Right forelimb (tissue), 1 donor: ENCODE results near the gene AUH.

Source experiments
- DNase-seq: peaks from one replicate; pipeline ENCODE4 v3.0.0-alpha.2; 2018

Gene AUH

GRCh38 chr9:91334053-91334452, 27.7 kb downstream of the AUH start:
- DNase-seq, result no peak

GRCh38 chr9:91333551-91333950, 28.2 kb downstream of the AUH start:
- no peak for DNase-seq

GRCh38 chr9:91332546-91333231, 29.0 kb downstream of the AUH start:
- DNase-seq, result no peak

- no peak for DNase-seq
Measured at GRCh38 chr9:91331849-91332248, 29.9 kb downstream of the AUH start.

DNA sequence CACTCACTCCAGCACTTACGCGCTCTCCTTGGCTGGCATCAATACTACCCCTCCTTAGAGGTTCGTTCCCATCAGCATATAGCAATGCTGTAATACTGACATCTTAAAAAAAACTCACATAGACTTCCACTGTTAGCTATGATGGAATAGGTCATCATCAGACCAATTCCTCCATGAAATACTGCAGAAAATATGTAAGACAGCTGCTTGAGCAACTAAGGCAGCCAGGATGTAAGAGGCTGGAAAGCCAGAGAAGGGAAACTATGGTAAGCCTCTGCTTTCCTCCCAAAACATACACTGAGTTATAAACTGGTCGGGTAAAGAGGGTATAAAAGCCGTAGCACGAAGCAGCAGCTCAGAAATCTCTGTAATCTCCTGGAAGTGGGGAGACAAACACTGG, 33.5 kb downstream of the AUH start:
- no peak for DNase-seq

GRCh38 chr9:91321691-91322090, 40.0 kb downstream of the AUH start:
- DNase-seq, result no peak

- no peak for DNase-seq
Measured at GRCh38 chr9:91320299-91320698, 41.4 kb downstream of the AUH start.

- DNase-seq, result no peak
Measured at GRCh38 chr9:91316093-91316492, 45.6 kb downstream of the AUH start.

DNA sequence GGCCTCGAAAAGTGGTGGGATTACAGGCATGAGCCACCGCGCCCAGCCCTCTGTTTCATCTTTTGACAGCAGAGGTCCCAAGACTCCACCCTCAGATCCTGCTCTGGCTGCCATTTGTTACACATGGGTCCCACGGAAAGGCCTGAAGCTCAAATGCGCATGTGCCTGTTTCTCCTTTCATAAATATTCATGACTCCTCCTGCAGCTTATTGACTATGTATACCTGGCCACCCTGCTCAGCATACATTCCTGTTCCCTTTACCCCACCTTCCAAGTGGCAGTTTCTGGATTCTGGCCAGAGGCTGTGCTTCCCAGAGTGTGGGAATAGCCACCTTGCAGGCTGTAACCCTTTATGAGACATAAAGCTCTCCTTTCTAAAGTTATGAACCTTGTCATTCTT, 46.5 kb downstream of the AUH start:
- no peak for DNase-seq

- no peak for DNase-seq
Measured at GRCh38 chr9:91312717-91313325, 48.9 kb downstream of the AUH start.

GRCh38 chr9:91310037-91310436, 51.7 kb downstream of the AUH start:
- DNase-seq, result no peak

- no peak for DNase-seq
Measured at GRCh38 chr9:91308191-91308590, 53.5 kb downstream of the AUH start.

GRCh38 chr9:91307279-91307678, 54.4 kb downstream of the AUH start:
- no peak for DNase-seq

DNA sequence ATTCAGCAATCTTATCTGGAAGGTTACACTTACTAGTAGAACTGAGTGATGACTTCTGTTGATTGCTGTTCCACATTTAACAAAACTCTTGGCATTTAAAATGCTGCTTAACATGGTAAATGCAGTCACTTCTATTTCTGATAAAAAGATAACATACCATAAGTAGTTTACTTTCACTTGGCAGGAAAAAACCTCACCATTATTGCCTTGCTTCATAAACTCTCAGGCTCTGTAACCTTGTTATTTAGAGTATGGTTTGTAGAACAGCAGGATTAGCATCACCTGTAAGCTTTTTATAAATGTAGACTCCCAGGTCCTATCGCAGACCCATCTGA, 55.5 kb downstream of the AUH start:
- no peak for DNase-seq

GRCh38 chr9:91305596-91306295, 56.0 kb downstream of the AUH start:
- no peak for DNase-seq

- DNase-seq, result no peak
Measured at GRCh38 chr9:91303741-91304415, 57.8 kb downstream of the AUH start.

DNA sequence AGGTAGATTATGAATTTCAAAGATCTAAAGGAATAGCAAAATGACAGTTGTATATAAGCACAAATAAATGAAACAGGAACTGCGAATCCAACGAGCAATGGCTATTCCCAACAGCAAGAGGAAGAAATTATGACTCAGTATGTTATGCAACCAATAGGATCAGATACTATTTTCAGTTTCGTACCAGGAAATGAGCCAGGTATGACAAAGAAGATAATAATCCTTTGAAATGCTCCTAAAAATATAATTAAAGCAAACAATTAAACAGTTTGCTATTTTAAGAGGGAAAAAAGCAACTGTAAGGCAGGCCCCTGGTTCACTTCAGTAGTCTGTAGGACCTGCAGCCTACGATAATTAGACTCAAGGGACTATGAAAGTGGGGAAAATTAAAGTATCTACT, 58.9 kb downstream of the AUH start:
- DNase-seq, result no peak

DNA sequence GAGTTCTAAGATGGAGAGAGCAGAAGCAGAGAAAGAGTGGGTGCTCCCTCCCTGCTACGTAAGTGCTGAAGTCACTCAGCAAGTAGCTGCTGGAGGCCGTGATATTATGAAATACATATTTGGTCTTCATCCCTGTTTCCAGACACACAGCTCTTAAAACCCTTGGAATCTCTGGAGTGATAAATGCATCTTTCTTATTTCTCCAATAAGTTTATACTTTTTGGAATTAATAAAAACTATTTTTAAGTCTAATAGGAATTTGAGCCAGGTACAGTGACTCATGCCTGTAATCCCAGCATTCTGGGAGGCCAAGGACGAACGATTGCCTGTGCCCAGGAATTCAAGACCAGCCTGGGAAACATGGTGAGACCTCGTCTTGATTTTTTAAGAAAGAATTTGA, 60.6 kb downstream of the AUH start:
- no peak for DNase-seq

DNA sequence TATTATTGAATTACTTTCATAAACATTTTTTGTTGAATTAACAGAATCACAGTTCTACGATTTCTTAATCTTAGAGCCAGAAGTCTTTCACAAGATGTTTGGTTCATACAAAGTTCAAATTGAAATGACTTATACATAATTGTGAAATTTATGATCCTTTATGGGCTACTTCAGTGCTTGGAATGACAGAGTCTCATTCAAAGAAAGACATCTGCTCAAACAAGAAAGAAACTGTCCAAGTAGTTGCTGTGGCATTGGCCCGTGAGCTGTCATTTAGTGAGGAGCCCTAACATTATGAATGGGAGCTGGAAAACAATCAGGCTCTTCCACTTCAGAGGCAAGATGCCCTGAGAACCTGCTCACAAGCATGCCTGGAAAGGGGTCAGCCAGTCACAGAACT, 63.4 kb downstream of the AUH start:
- DNase-seq, result no peak

DNA sequence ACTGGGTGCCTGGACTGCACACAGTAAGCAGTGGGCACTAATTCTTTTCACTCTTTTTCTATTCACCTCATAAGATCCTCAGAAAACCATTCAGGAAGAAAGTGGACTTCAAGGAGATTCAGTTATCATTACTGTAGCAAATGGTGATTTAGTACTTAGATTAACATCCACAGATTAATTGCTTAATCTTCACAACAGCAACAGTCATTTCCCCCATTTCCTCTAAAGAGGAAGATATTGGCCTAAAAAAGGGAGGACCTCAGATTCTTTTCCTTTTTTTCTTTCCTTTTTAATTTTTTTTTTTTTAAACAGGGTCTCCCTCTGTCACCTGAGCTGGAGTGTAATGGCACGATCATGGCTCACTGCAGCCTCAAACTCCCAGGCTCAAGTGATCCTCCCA, 64.4 kb downstream of the AUH start:
- no peak for DNase-seq

- DNase-seq, result no peak
Measured at GRCh38 chr9:91296354-91296753, 65.4 kb downstream of the AUH start.

DNA sequence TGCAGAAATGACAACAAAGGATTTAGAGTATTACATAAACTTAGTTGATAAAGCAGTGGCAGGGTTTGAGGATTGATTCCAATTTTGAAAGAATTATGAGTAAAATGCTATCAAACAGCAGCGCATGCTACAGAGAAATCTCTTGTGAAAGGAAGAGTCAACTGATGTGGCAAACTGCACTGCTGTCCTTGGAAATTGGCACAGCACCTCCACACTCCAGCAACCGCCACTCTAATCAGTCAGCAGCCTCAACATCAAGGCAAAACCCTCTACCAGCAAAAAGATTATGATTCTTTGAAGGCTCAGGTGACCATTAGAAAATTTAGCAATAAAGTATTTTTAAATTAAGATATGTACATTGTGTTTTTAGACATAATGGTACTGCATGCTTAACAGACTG, 66.4 kb downstream of the AUH start:
- no peak for DNase-seq

- no peak for DNase-seq
Measured at GRCh38 chr9:91291866-91292265, 69.9 kb downstream of the AUH start.

DNA sequence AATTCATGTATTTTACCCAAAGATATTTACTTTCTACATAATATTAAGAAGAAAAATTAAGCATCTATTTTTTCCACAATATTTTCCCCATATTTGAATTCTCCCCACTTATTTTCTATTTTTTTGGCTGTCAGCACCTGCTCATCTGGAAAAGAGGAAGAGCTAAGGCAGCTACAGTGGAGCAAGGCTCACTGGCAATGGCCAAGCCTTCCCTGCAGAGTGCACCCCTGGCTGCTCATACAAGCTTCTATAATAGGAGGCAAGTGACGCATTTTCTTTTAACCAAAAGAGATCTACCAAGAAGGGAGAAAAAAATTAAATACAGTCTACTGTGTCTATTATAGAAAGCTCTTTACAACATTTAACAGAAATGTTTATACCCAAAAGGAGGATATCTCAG, 72.5 kb downstream of the AUH start:
- DNase-seq, result no peak
